ENCODE results near the gene EBF4.

EBF4 gene

GRCh38 chr20:2692036-2692885 lies at the start of gene EBF4:
TSS of gene EBF4 (plus strand) at chr20:2692780. CDS start at chr20:2693646, 866 bp downstream.
- DNase-seq, result peak; percentile 26

GRCh38 chr20:2643708-2644107 lies 48.9 kb upstream of the EBF4 start:
- no peak for DNase-seq

GRCh38 chr20:2651772-2652723 lies 40.5 kb upstream of the EBF4 start, which contains the start of gene NOP56:
TSS of gene NOP56 (plus strand) at chr20:2652632. CDS start at chr20:2652661, 29 bp downstream.
- peak; percentile 95 for DNase-seq

GRCh38 chr20:2652724-2653555 lies 39.6 kb upstream of the EBF4 start:
- DNase-seq, result no peak

GRCh38 chr20:2653556-2654383 lies 38.8 kb upstream of the EBF4 start:
- no peak for DNase-seq

- DNase-seq, result no peak
These were observed 38.2 kb upstream of the EBF4 start for GRCh38 chr20:2654384-2654822.

- DNase-seq, result no peak
These were observed 37.7 kb upstream of the EBF4 start for GRCh38 chr20:2654831-2655230.

- DNase-seq, result no peak
These were observed 37.1 kb upstream of the EBF4 start for GRCh38 chr20:2655331-2656116.

- no peak for DNase-seq
These were observed 36.0 kb upstream of the EBF4 start for GRCh38 chr20:2656471-2657117.

GRCh38 chr20:2657241-2657640 lies 35.3 kb upstream of the EBF4 start:
- no peak for DNase-seq

- DNase-seq, result no peak
These were observed 34.9 kb upstream of the EBF4 start for GRCh38 chr20:2657674-2658073.

- DNase-seq, result no peak
These were observed 33.9 kb upstream of the EBF4 start for GRCh38 chr20:2658414-2659354.

GRCh38 chr20:2659547-2659946 lies 33.0 kb upstream of the EBF4 start:
- DNase-seq, result no peak

- DNase-seq, result no peak
These were observed 29.2 kb upstream of the EBF4 start for GRCh38 chr20:2663364-2663886.

GRCh38 chr20:2663887-2664719 lies 28.5 kb upstream of the EBF4 start, which contains the start of gene IDH3B:
TSS of gene IDH3B (minus strand) at chr20:2664216. CDS start at chr20:2664188, 28 bp downstream.
- DNase-seq, result peak; percentile 90

- no peak for DNase-seq
These were observed 20.6 kb upstream of the EBF4 start for GRCh38 chr20:2671977-2672376.

GRCh38 chr20:2672446-2672845 lies 20.1 kb upstream of the EBF4 start:
- no peak for DNase-seq

GRCh38 chr20:2673453-2673852 lies 19.1 kb upstream of the EBF4 start:
- DNase-seq, result no peak
